HG03457 (cell line): ENCODE data around the gene NSDHL.

Source experiments
- ATAC-seq: cut with Tn5 transposase; IDR thresholded peaks from one replicate; pipeline ENCODE4 v1.9.1; 2021; ENCODE audit warnings: moderate number of reproducible peaks; ENCODE audit not compliant: unreplicated experiment

The NSDHL gene

GRCh38 chrX:152892999-152893891 is 62.4 kb downstream of the NSDHL start:
- ATAC-seq, result no peak

DNA sequence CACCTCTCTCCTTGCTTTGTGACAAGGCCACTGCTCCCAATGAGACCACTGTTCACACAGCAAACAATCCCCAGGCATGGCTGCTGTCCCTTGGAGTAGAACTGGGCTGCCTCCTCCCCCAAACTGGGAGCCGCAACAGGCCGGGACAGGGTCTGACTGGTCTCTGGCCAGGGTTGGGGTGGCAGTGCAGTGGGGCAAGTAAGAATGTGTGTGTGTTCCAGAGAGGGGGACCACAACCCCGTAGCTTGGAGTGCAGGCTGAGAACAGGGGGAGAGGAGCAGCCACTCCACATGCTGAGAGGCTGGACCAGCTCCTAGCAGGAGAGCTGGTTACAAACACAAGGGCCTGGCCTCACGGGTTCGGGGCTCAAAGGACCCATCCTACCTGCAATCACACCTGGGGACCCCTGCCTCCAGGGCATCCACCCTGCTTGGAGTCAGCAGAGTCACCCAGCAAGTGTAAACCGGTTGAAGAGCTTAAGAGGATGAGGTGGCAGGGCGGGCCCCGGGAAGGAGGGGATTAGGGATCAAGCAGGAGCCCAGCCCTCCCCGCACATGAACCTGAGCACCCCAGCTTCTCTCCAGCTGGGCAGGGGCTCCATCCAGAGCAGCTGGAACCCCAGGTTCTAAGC is 63.2 kb downstream of the NSDHL start:
- no peak for ATAC-seq

GRCh38 chrX:152895121-152895520 is 64.3 kb downstream of the NSDHL start:
- ATAC-seq, result no peak

GRCh38 chrX:152895724-152896420 is 65.0 kb downstream of the NSDHL start:
- ATAC-seq, result no peak

GRCh38 chrX:152896450-152896849 is 65.6 kb downstream of the NSDHL start:
- no peak for ATAC-seq

GRCh38 chrX:152897222-152898131 is 66.6 kb downstream of the NSDHL start, which contains the start of gene ZNF185:
Gene ZNF185, plus strand, starts transcription at chrX:152898067. Its CDS starts 16,423 bp downstream, at chrX:152914490.
- ATAC-seq, result no peak

DNA sequence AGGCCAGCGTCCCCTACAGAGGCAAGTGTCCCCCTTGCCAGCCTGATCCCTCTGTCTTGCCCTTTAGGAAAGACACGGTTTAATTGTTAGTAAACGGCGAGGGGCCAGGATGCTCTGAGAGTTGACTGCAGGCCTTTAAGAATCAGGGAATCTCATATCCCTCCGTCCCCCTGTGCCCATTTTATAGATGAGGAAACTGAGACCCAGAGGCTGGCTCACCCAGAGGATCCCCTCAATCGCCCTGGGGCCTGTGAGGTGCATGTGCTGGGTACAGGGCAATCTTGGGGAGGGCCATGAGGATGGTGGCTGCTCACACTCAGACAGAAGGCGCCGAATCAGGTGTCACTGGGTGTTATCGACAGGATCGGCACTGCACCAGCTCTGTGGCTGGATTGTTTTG is 67.6 kb downstream of the NSDHL start:
- no peak for ATAC-seq

DNA sequence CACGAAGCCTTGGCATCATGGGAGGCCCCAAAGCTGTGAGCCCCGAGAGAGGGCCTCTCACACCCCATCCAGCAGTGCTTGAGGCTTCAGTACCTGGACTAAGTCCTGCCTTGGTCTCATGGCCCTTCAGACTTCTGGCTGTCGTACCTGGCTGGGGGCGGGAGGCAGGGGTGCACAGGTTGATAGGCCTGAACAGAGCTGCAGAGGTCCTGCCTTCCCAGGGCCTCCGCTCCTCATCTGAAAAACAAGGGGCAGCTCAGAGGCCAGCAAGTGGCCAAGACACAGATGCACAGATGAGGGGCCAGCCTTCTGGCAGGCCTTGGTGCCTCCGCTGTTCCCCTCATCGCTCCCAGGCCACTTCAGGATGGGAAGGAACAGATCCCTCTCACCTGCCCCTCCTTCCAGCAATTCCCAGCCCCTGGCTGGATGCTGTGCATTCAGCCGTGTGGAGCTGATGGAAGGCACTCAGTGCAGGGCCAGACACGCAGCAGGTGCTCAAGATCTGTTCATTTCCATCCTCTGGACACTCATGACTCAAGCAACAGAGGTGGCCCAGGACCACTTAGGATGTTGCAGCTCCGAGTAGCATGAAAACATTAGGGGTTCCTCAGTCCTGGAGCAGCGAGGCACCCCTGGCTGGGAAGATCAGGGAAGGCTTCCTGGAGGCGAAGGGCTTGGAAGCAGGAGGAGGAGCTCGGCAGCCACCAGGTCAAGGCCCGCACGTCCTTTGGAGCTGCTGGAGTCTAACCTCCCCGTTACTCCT is 68.4 kb downstream of the NSDHL start:
- ATAC-seq, result no peak

DNA sequence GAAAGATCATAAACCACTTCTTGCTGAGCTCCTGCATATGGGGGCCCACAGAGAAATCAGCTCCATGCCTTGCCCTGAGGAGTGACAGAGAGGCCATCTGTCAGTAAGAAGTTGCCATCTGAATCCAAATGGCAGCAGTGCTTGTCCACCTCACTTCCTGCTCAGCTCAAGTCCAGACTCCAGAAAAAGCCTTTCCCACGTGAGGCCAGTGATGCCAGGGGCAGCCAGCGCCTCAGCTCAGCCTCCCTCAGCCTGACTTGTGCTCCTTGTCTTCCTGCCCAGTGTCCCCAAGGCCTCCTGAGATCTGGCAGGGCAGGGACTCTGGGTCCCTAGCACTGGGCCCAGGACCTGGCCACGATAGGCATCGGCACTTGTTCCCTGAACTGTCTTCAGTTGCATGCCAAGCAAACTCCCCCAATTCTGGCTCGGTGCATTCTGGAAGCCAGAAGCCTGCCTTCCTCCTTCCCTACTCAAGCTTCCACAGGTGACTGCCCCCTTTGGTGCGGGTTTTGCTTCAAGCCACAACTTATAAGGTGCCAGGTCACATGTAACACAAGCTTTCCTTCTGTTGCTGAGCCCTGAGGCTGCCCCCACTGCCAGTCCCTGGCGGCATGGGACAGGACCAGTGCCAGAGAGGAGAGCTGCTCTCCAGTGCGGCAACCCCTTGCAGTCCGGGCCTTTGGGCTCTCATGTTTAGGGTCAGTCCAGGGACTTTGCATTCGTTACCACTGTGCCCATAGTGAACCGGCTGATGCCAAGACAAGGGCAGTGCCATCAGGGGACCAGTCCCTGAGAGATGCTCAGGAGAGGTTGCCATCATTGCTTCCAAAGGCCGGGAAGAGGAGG is 69.2 kb downstream of the NSDHL start:
- ATAC-seq, result no peak

DNA sequence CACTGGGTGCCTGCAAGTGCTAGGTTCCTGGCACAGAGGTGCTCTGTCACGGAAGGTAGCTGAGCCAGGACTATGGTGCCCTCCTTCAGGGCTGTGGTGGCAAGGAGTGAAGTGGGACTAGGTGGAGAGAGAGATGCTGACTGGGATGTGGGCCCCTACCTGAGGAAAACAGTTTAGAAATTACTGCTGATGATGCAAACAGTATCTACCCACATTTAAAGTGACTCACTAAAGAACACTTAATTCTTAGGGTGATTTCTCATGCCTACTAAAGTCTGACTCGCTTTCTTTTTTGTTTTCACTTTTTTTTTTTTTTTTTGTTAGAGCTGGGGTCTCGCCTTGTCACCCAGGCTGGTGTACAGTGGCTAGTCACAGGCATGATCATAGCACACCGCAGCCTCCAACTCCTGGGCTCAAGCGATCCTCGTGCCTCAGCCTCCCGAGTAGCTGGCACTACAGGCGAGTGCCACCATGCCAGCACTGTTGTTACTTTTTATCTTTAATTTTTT is 70.1 kb downstream of the NSDHL start:
- ATAC-seq, result no peak

DNA sequence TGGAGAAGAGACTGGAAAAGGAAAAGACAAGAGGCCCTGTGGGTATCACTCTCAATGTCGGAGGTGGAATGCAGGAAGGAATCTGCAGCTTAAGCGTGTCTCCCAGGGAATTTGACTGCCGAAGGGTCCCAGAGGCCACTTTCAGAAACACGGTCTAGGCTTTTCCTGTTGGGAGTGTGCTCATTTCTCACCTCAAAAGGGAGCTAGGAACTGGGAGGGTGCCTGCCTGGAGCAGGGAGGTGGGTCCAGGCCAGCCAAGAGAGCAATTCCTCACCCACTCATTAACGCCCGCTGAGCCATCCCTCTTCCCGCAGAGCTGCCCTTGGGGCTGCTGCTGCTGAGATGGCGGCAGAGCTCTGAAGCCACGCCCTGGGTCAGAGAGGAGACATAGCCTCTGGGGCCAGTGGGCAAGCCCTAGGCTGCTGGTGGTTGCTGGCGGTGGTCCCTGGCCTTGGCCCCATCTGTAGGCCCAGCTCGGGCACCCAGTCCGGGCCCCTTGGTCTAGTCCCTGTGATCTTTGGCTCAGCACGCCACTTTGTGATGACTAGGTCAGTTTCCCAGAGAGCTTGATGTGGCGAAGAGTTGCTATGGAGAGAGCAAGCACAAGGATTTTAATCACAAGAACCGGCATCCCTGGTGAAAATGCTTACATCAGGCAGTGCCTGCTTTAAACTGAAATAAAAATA is 71.1 kb downstream of the NSDHL start:
- no peak for ATAC-seq

- ATAC-seq, result no peak
Observed at GRCh38 chrX:152902502-152902820, 71.6 kb downstream of the NSDHL start.

GRCh38 chrX:152903589-152903988 is 72.7 kb downstream of the NSDHL start:
- ATAC-seq, result no peak

GRCh38 chrX:152904151-152905080 is 73.6 kb downstream of the NSDHL start:
- no peak for ATAC-seq

DNA sequence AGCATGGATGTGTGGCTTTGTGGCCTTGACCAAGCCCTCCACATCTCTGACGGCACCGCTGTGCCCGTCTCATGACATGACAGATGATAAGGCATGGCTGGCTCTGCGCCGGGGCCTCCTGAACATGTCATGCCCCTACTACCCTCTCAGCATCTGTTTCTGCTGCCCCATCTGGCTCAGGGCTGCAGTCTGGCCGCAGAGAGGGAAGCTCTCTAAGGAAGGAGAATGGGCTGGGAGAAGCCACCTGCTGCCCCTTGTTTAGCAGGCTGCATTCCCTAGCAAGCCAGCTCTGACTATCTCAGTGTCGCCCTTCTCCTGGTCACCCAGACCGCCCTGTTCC is 74.2 kb downstream of the NSDHL start:
- no peak for ATAC-seq

- ATAC-seq, result no peak
Observed at GRCh38 chrX:152907084-152907651, 76.3 kb downstream of the NSDHL start.

GRCh38 chrX:152908486-152908885 is 77.6 kb downstream of the NSDHL start:
- no peak for ATAC-seq
